Right renal cortex interstitium (tissue), 3 donors: ENCODE results near the gene UBE2K. TPM values are rescaled to one million over a fixed set of nuclear protein-coding genes. Genes with fewer than 3 reads are reported as not detected.
"Not testable (repeated sequence)": the region's sequence is repeated elsewhere in the genome, so short reads cannot be mapped to it uniquely, and the experiment has no call there.

Experiments
- DNase-seq, 3 donors: peaks; one replicate each; pipeline ENCODE4 v3.0.0-alpha.2; 2013; ENCODE audit warnings: low read depth in 3 of 3, low spot score in 2 of 3
- polyA plus RNA-seq, 3 donors: library from polyadenylated mRNA; unstranded; fragments of 120-200 nt; gene quantifications; one replicate each; pipeline ENCODE4 v1.2.1, GENCODE V29; 2013; ENCODE audit not compliant: insufficient read length in 3 of 3

UBE2K gene
- polyA plus RNA-seq, 3 donors = 89.0 to 95.1 (median 94.7) TPM

GRCh38 chr4:39785083-39785482 is 87.1 kb downstream of the UBE2K start:
- no peak for DNase-seq

- no peak for DNase-seq
These were observed 88.9 kb downstream of the UBE2K start for GRCh38 chr4:39786838-39787237.

- no peak for DNase-seq
These were observed 94.2 kb downstream of the UBE2K start for GRCh38 chr4:39792128-39792527.

GRCh38 chr4:39792529-39792928 is 94.6 kb downstream of the UBE2K start:
- no peak for DNase-seq

GRCh38 chr4:39792976-39793375 is 95.0 kb downstream of the UBE2K start:
- DNase-seq = not testable (repeated sequence)

GRCh38 chr4:39802005-39802404 is 104.1 kb downstream of the UBE2K start:
- DNase-seq = no peak

- no peak for DNase-seq
These were observed 110.4 kb downstream of the UBE2K start for GRCh38 chr4:39808231-39808749.

GRCh38 chr4:39812500-39812899 is 114.6 kb downstream of the UBE2K start:
- no peak for DNase-seq

- DNase-seq = not testable (repeated sequence)
These were observed 115.1 kb downstream of the UBE2K start for GRCh38 chr4:39813033-39813432.

GRCh38 chr4:39813761-39814160 is 115.8 kb downstream of the UBE2K start:
- not testable (repeated sequence) for DNase-seq

- no peak for DNase-seq
These were observed 116.7 kb downstream of the UBE2K start for GRCh38 chr4:39814403-39815185.

- DNase-seq = no peak
These were observed 120.7 kb downstream of the UBE2K start for GRCh38 chr4:39818646-39819045.

- no peak for DNase-seq
These were observed 122.2 kb downstream of the UBE2K start for GRCh38 chr4:39820186-39820585.

- DNase-seq = no peak
These were observed 124.0 kb downstream of the UBE2K start for GRCh38 chr4:39821951-39822350.

- DNase-seq = no peak
These were observed 124.7 kb downstream of the UBE2K start for GRCh38 chr4:39822662-39823061.

GRCh38 chr4:39823191-39823590 is 125.3 kb downstream of the UBE2K start:
- no peak for DNase-seq

GRCh38 chr4:39825090-39825489 is 127.2 kb downstream of the UBE2K start:
- DNase-seq = no peak

- no peak for DNase-seq
These were observed 127.8 kb downstream of the UBE2K start for GRCh38 chr4:39825741-39826231.
